ENCODE results near the gene ARHGEF12. TPM values are rescaled to one million over a fixed set of nuclear protein-coding genes. Genes with fewer than 3 reads are reported as not detected.
A peak's percentile ranks its signal among the peaks of the same experiment; 100 is the strongest.

The ARHGEF12 gene
- total RNA-seq, 2 experiments from 2014 or later = 9.6 to 10.2 TPM

DNA sequence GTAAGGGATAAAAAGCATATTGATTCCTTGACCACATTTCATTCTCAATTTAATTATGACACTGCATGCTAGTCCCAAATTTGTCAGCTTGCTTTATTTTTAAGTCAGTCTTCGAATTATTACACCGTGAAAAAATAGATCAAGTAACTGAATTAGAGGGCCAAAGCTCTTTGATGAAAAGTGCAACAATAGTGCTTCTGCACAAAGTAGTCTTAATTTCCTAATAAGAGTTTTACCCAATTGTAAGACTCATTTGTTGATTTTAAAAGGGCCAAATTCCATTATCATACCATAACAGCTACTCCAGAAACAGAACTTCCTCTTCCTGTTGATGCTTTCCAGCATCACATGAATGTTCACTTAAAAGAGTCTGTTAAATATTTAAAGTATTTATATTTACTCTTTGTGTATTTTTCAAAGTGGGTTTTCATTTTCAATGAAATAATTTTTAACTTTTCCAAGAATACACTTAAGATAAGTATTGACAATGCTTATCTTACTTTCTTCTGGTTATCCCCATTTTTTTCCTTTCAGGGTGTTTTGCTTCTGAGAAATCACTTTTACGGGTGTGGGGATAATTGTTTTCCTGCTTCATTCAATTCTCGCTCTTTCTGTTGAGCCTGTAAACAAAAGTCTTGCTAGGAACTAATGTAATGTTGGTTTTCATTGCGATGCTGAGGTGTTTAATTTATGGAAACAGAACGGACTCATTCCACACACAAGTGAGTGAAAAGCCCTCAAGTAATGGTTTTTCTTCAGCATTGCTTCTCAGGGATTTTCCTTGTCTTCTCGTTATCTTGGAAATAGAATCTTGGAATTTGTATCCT, 2.1 kb downstream of the ARHGEF12 start:
- no peak overlapping the region for H3K27ac Mint-ChIP-seq

DNA sequence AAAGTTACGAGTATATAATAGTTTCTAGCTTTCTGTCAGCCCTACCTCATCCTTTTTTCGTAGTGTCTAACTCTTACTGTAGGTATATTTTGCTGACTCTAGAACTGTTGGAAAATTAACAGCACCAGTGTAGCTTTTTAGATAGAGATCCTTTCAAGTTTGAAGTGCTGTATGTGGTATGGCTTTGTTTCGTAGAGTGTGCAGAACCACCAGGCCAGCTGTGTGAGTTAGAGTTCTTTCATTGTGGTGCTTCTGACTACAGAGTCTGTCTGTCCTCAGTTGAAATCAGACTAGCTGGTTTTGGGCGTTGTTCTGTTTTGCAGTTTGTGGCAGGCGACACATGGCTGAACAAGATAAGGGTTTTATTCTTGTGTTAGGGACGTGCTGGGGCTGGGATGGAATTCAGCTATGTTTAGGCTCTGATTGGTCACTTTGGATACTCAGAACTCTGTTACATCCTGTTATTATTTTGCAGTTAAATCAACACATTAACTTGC, 3.2 kb downstream of the ARHGEF12 start:
- Mint-ChIP-seq H3K4me3 (no peak overlapping the region), H3K27me3 (peaks cover 54% of the 10 kb centered on the region), H3K4me1 (ENCODE audit: low read depth) (peaks cover 45% of the 10 kb centered on the region), H3K9me3 (peaks cover 5% of the 10 kb centered on the region), H3K36me3 (ENCODE audit: low read depth) (peaks cover 3% of the 10 kb centered on the region), H3K27ac (no peak overlapping the region)
- intact Hi-C loops (cut with micrococcal nuclease) = loop anchor here (10.0 kb wide), 2 partner anchors 95 to 145 kb away; no protein-coding TSS in a partner anchor
- ATAC-seq = no peak
- TF ChIP-seq, protein P1, sequence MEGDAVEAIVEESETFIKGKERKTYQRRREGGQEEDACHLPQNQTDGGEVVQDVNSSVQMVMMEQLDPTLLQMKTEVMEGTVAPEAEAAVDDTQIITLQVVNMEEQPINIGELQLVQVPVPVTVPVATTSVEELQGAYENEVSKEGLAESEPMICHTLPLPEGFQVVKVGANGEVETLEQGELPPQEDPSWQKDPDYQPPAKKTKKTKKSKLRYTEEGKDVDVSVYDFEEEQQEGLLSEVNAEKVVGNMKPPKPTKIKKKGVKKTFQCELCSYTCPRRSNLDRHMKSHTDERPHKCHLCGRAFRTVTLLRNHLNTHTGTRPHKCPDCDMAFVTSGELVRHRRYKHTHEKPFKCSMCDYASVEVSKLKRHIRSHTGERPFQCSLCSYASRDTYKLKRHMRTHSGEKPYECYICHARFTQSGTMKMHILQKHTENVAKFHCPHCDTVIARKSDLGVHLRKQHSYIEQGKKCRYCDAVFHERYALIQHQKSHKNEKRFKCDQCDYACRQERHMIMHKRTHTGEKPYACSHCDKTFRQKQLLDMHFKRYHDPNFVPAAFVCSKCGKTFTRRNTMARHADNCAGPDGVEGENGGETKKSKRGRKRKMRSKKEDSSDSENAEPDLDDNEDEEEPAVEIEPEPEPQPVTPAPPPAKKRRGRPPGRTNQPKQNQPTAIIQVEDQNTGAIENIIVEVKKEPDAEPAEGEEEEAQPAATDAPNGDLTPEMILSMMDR (IDR thresholded peaks at IDR 0.05) = no peak
- CTCF ChIA-PET = interaction anchor here (1.4 to 1.6 kb wide), 2 partner anchors 17 to 231 kb away, joined by 3 to 4 read pairs; no protein-coding TSS in a partner anchor
- DNase-seq = no peak
- POLR2A ChIA-PET = no interaction called here

More for the DNA sequence above, 2.1 kb downstream of the ARHGEF12 start:
- Mint-ChIP-seq H3K27me3 (peaks cover 53% of the 10 kb centered on the region), H3K4me3 (peak overlapping the region; percentile 86), H3K9me3 (peaks cover 5% of the 10 kb centered on the region), H3K36me3 (ENCODE audit: low read depth) (peaks cover 2% of the 10 kb centered on the region), H3K4me1 (ENCODE audit: low read depth) (peaks cover 39% of the 10 kb centered on the region)
- DNase-seq (no peak), ATAC-seq (no peak)
- TF ChIP-seq, protein P1 (IDR thresholded peaks at IDR 0.05) = no peak
- ChIA-PET CTCF (interaction anchor here (0.7 to 2.0 kb wide), 4 partner anchors 10 to 347 kb away, joined by 3 to 4 read pairs (median 3); no protein-coding TSS in a partner anchor), POLR2A (interaction anchor here (0.8 kb wide), 1 partner anchor 90 kb away, joined by 3 read pairs; no protein-coding TSS in a partner anchor)
- intact Hi-C loops (cut with micrococcal nuclease) = loop anchor here (10.0 kb wide), 2 partner anchors 96 to 146 kb away; no protein-coding TSS in a partner anchor

DNA sequence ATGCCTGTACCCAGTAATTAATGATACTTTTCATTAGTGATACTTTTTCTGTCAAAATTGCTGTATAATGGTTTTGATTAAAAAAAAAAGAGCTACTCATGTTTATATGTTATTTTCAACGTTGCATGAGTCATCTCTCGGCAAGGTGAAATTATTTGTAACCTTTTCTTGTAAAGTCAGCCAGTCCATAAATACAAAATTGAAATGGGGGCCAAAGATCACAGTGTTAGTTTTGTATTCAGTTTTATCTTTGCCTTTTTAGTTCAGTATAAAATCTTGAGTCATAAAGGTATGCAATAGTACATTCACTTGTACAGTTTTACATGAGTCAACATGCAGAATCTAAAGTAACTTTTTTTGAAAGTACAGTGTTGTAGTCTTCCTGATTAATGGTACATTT, 4.3 kb downstream of the ARHGEF12 start:
- Mint-ChIP-seq H3K36me3 (ENCODE audit: low read depth) (peaks cover 3% of the 10 kb centered on the region), H3K4me3 (no peak overlapping the region), H3K27me3 (peaks cover 58% of the 10 kb centered on the region), H3K4me1 (ENCODE audit: low read depth) (peaks cover 49% of the 10 kb centered on the region), H3K27ac (no peak overlapping the region), H3K9me3 (peaks cover 5% of the 10 kb centered on the region)
- TF ChIP-seq, protein P1 (IDR thresholded peaks at IDR 0.05) = no peak
- ATAC-seq (no peak), DNase-seq (no peak)
- intact Hi-C loops (cut with micrococcal nuclease) = no loop called here
- ChIA-PET POLR2A (no interaction called here), CTCF (interaction anchor here (1.4 to 1.6 kb wide), 2 partner anchors 16 to 232 kb away, joined by 3 to 4 read pairs; no protein-coding TSS in a partner anchor)

DNA sequence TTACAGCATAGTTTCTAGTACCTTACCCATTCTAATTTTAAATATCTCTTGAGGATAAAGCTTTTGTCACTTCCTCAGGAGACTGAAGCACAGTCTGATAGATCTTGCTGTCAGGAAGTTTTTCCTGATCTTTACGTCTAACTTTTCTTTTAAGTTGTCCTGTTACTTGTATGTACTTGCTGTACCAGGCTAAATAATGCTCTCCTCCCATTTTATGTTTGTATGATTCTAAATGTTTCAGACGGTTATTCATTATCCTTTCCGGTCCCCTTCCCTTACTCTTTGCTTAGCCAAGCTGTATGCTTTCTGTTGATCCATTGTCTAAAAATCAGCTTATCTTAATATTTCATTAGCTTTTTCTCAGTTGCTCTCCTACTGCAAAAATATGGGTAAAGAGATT, 6.0 kb downstream of the ARHGEF12 start:
- no peak for ATAC-seq
- TF ChIP-seq, protein P1 (IDR thresholded peaks at IDR 0.05) = no peak
- ChIA-PET POLR2A (no interaction called here), CTCF (interaction anchor here (0.9 to 1.4 kb wide), 3 partner anchors 13 to 168 kb away, joined by 3 to 4 read pairs (median 3); no protein-coding TSS in a partner anchor)
- peaks cover 3% of the 10 kb centered on the region for H3K36me3 Mint-ChIP-seq (ENCODE audit: low read depth)
- H3K27ac Mint-ChIP-seq = no peak overlapping the region
- DNase-seq = no peak
- no peak overlapping the region for H3K4me3 Mint-ChIP-seq
- peaks cover 5% of the 10 kb centered on the region for H3K9me3 Mint-ChIP-seq
- peaks cover 57% of the 10 kb centered on the region for H3K4me1 Mint-ChIP-seq (ENCODE audit: low read depth)
- intact Hi-C loops (cut with micrococcal nuclease) = no loop called here
- peaks cover 67% of the 10 kb centered on the region for H3K27me3 Mint-ChIP-seq
